Measurements from ENCODE around the gene PDE11A. TPM values are rescaled to one million over a fixed set of nuclear protein-coding genes. Genes with fewer than 3 reads are reported as not detected.

Gene PDE11A
- total and polyA plus RNA-seq, 4 donors: 1.0 to 5.9 (median 1.7) TPM

DNA sequence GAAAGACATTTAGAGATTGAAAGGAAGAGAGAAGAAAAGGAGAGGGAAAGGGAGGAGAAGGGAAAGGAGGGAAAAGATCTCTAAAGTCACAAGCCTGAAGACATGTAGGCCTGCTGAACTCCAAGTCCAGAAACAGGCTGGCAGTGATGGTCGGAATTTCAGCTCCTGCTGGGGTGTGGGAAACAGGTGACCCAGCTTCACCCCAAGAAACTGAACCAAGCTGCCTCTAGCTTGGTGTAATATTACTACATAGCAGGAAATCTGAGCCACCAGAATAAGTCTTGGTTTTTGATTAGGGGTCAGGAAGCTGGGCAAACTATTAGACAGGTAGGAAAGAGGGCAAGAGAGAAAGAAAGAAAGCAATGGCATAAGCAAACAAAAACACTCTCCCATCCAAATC is 185.8 kb downstream of the PDE11A start (continued):
- TF ChIP-seq, protein P1, sequence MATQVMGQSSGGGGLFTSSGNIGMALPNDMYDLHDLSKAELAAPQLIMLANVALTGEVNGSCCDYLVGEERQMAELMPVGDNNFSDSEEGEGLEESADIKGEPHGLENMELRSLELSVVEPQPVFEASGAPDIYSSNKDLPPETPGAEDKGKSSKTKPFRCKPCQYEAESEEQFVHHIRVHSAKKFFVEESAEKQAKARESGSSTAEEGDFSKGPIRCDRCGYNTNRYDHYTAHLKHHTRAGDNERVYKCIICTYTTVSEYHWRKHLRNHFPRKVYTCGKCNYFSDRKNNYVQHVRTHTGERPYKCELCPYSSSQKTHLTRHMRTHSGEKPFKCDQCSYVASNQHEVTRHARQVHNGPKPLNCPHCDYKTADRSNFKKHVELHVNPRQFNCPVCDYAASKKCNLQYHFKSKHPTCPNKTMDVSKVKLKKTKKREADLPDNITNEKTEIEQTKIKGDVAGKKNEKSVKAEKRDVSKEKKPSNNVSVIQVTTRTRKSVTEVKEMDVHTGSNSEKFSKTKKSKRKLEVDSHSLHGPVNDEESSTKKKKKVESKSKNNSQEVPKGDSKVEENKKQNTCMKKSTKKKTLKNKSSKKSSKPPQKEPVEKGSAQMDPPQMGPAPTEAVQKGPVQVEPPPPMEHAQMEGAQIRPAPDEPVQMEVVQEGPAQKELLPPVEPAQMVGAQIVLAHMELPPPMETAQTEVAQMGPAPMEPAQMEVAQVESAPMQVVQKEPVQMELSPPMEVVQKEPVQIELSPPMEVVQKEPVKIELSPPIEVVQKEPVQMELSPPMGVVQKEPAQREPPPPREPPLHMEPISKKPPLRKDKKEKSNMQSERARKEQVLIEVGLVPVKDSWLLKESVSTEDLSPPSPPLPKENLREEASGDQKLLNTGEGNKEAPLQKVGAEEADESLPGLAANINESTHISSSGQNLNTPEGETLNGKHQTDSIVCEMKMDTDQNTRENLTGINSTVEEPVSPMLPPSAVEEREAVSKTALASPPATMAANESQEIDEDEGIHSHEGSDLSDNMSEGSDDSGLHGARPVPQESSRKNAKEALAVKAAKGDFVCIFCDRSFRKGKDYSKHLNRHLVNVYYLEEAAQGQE (IDR thresholded peaks at IDR 0.05): no peak
- TF ChIP-seq HNF4G (IDR thresholded peaks at IDR 0.05): no peak
- TF ChIP-seq RXRA (IDR thresholded peaks at IDR 0.05): no peak

GRCh38 chr2:177885828-177886466 is 186.6 kb downstream of the PDE11A start:
- no peaks in the 10 kb centered on the region for H3K9me3 ChIP-seq (ENCODE audit: control insufficient read depth in 4 of 4, low read length in 3 of 4)
- no peaks in the 10 kb centered on the region for H3K27me3 ChIP-seq (ENCODE audit: control insufficient read depth in 4 of 4, insufficient read depth in 4 of 4, low read length in 3 of 4)
- 86% methylated on average over 2 of the region's 2 CpGs for WGBS
- no peak overlapping the region for H3K4me3 ChIP-seq (ENCODE audit: low read depth in 1 of 3, low read length in 3 of 3)
- no peak overlapping the region for H3K27ac ChIP-seq (ENCODE audit: low read depth in 1 of 2, low read length in 2 of 2)
- no peak for DNase-seq (ENCODE audit: low spot score)
- TF ChIP-seq RXRA (IDR thresholded peaks at IDR 0.05) (no peak), FOXA2 (IDR thresholded peaks at IDR 0.05) (no peak), FOXA1 (IDR thresholded peaks at IDR 0.05) (no peak), SP1 (IDR thresholded peaks at IDR 0.05) (no peak), HNF4A (conservative IDR thresholded peaks at IDR 0.05) (no peak), NR2F2 (IDR thresholded peaks at IDR 0.05) (no peak), RAD21 (IDR thresholded peaks at IDR 0.05) (no peak), GABPA (IDR thresholded peaks at IDR 0.05 in 1 of 2, conservative IDR thresholded peaks at IDR 0.05 in 1 of 2) (no peak), YY1 (IDR thresholded peaks at IDR 0.05) (no peak), HNF4G (IDR thresholded peaks at IDR 0.05) (no peak), JUND (IDR thresholded peaks at IDR 0.05) (no peak)
- TF ChIP-seq, protein P2, sequence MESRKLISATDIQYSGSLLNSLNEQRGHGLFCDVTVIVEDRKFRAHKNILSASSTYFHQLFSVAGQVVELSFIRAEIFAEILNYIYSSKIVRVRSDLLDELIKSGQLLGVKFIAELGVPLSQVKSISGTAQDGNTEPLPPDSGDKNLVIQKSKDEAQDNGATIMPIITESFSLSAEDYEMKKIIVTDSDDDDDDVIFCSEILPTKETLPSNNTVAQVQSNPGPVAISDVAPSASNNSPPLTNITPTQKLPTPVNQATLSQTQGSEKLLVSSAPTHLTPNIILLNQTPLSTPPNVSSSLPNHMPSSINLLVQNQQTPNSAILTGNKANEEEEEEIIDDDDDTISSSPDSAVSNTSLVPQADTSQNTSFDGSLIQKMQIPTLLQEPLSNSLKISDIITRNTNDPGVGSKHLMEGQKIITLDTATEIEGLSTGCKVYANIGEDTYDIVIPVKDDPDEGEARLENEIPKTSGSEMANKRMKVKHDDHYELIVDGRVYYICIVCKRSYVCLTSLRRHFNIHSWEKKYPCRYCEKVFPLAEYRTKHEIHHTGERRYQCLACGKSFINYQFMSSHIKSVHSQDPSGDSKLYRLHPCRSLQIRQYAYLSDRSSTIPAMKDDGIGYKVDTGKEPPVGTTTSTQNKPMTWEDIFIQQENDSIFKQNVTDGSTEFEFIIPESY (IDR thresholded peaks at IDR 0.05): no peak
- TF ChIP-seq, protein P3, sequence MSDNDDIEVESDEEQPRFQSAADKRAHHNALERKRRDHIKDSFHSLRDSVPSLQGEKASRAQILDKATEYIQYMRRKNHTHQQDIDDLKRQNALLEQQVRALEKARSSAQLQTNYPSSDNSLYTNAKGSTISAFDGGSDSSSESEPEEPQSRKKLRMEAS (IDR thresholded peaks at IDR 0.05): no peak
- TF ChIP-seq, protein P1 (IDR thresholded peaks at IDR 0.05): no peak
- TF ChIP-seq, protein P4, sequence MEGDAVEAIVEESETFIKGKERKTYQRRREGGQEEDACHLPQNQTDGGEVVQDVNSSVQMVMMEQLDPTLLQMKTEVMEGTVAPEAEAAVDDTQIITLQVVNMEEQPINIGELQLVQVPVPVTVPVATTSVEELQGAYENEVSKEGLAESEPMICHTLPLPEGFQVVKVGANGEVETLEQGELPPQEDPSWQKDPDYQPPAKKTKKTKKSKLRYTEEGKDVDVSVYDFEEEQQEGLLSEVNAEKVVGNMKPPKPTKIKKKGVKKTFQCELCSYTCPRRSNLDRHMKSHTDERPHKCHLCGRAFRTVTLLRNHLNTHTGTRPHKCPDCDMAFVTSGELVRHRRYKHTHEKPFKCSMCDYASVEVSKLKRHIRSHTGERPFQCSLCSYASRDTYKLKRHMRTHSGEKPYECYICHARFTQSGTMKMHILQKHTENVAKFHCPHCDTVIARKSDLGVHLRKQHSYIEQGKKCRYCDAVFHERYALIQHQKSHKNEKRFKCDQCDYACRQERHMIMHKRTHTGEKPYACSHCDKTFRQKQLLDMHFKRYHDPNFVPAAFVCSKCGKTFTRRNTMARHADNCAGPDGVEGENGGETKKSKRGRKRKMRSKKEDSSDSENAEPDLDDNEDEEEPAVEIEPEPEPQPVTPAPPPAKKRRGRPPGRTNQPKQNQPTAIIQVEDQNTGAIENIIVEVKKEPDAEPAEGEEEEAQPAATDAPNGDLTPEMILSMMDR (IDR thresholded peaks at IDR 0.05; ENCODE audit: low read depth, low read length, missing input control): no peak
- TF ChIP-seq, protein P5, sequence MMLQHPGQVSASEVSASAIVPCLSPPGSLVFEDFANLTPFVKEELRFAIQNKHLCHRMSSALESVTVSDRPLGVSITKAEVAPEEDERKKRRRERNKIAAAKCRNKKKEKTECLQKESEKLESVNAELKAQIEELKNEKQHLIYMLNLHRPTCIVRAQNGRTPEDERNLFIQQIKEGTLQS (IDR thresholded peaks at IDR 0.05): no peak
- no peaks in the 10 kb centered on the region for H3K36me3 ChIP-seq (ENCODE audit: control insufficient read depth in 4 of 4, insufficient read depth in 3 of 4, low read depth in 1 of 4, low read length in 3 of 4)
- peaks cover 3 to 22% (median 21%) of the 10 kb centered on the region in 4 donors for H3K4me1 ChIP-seq (ENCODE audit: control insufficient read depth in 4 of 4, insufficient read depth in 4 of 4, low read length in 3 of 4)
- no peak overlapping the region for H3K9ac ChIP-seq (ENCODE audit: low read depth in 1 of 2, low read length in 2 of 2)
